Gastrocnemius medialis (tissue), 4 donors: ENCODE results near the gene SH3BP5.

ENCODE experiments used
- CTCF ChIP-seq, 5 experiments: fragments of 450-650 bp in 3 of 5; fragments of 200-600 bp in 2 of 5; sonication (generic) in 2 of 5; IDR thresholded peaks in 4 of 5; conservative IDR thresholded peaks in 1 of 5; 1 replicate in 4 of 5; 2 replicates in 1 of 5; pipeline ENCODE4 v1.5.1; 2016 to 2019; ENCODE audit warnings: antibody characterized with exemption in 5 of 5, mild to moderate bottlenecking in 3 of 5, moderate library complexity in 3 of 5
- POLR2A ChIP-seq, 2 donors: fragments of 450-650 bp; IDR thresholded peaks; one replicate each; pipeline ENCODE4 v1.6.1; 2017; ENCODE audit warnings: antibody characterized with exemption in 2 of 2, mild to moderate bottlenecking in 2 of 2, moderate library complexity in 2 of 2

- TF ChIP-seq CTCF (IDR thresholded peaks at IDR 0.05 in 4 of 5, conservative IDR thresholded peaks at IDR 0.05 in 1 of 5): no peak
- TF ChIP-seq POLR2A (IDR thresholded peaks at IDR 0.05): no peak
These were observed 14.8 kb upstream of the SH3BP5 start for GRCh38 chr3:15347063-15347736.
